ENCODE measurements around the gene SMIM44.

- no peak for TF ChIP-seq CTCF (IDR thresholded peaks at IDR 0.05)
- no peak for TF ChIP-seq EP300 (IDR thresholded peaks at IDR 0.05)
These were observed 23.2 kb downstream of the SMIM44 start for GRCh38 chr19:3459965-3460582.
